Tongue (tissue), 2 donors: ENCODE data around the gene SEMA4C. TPM values are rescaled to one million over a fixed set of nuclear protein-coding genes. Genes with fewer than 3 reads are reported as not detected.
"Not testable (repeated sequence)": the region's sequence is repeated elsewhere in the genome, so short reads cannot be mapped to it uniquely, and the experiment has no call there.

Experiments
- DNase-seq: peaks from one replicate; pipeline ENCODE4 v3.0.0-alpha.2; 2015
- total RNA-seq: library from RNA; depleted of rRNA; stranded (reverse); fragments of >200 nt; gene quantifications from one replicate; pipeline ENCODE4 v1.2.3, GENCODE V29; 2014

The SEMA4C gene
- total RNA-seq, 1 donor from 2014 or later, result 52.2 TPM

DNA sequence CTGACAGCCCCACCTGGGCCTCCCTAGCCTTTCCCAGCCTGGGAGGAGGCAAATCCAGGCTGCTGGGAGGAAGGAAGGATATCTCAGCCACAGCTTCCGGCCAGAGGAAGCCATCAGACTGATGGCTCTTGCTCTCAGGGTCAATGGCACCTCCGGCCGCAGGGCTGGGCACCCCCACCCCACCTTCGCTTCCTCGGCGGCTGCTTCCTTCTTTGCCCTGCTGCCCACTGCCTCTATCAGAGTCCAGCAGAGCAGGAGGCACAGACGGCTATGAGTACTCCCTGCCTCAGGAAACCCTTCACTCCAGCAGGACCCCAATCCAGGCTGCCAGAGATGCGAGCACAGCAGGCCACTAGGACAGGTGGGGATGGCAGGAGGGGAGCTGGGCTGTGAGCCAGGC is 3.3 kb downstream of the SEMA4C start:
- DNase-seq, result no peak

DNA sequence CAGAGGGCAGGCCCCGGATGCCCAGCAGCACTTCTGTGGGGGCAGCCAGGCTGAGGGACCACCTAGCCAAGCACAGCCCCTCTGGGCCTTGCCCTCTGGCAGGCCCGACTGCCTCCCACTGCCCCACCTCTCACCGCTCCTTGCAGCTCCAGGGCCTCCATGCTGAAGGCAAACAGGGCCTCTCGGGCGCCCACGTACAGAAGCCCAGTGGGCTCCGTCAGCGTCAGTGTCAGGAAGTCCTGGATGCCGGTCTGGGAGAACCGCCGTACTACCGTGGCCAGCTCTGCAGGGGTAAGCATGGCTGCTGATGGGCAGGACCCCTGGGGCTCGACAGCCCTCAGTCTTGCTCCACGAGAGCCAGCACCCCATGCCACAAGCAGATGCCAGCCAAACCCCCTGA is 3.7 kb downstream of the SEMA4C start:
- DNase-seq, result no peak

DNA sequence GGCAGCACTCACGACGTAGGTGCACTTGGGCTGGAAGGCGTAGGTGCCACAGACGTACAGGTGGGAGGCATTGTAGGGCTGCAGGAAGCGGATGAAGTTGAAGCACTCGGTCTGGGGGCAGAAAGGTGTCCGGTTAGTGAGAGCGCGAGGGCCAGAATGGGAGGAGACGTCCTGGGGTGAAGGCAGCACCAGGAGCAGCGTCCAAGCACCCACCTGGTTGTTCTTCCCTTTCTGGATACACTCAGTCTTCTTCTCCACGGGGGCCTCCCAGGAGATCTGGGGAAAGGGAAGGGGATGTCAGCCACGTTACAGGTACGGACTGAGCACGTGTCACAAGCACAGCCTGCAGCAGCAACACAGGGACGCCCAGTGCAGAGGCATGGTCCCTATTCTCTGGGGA is 4.2 kb downstream of the SEMA4C start:
- no peak for DNase-seq

DNA sequence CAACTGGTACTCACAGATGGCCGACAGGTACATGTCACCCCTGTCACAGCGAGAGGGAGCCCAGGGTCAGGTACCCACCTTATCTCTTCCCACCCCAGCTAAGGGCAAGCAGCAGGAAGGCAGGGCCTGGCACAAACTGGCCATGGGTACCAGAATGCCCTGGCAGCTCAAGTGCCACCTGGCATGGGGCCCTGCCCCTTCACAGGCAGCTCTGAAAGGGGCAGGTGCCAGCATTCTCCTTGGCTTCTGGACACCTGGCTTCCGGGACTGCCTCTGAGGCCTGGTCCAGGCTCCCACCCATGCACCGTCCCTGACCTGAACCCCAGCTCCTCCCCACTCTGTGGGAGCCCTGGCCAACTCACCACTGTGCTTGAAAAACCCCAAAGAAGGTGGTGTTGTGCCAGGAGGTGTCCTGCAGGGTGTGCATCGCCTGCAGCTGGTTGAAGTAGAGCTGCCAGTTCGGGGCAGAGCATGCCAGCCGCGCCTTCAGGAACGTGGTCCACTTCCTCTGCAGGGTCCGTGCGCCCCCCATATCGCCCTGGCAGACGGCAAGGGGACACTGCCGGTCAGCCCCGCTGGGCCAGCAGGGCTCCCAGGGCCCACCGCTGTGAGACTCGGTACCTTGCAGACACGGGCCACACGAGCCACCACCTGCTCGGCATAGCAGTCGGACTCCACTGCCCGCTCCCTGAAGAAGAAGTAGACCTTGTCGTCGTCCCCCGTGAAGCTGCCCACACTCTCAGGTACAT is 5.4 kb downstream of the SEMA4C start:
- DNase-seq, result no peak

GRCh38 chr2:96863575-96864342 is 6.1 kb downstream of the SEMA4C start:
- no peak for DNase-seq

GRCh38 chr2:96863056-96863455 is 6.8 kb downstream of the SEMA4C start:
- DNase-seq, result not testable (repeated sequence)

- DNase-seq, result no peak
These were observed 8.8 kb downstream of the SEMA4C start for GRCh38 chr2:96861074-96861473.

- no peak for DNase-seq
These were observed 9.5 kb downstream of the SEMA4C start for GRCh38 chr2:96860065-96861029.

GRCh38 chr2:96859681-96860064 is 10.2 kb downstream of the SEMA4C start:
- no peak for DNase-seq

DNA sequence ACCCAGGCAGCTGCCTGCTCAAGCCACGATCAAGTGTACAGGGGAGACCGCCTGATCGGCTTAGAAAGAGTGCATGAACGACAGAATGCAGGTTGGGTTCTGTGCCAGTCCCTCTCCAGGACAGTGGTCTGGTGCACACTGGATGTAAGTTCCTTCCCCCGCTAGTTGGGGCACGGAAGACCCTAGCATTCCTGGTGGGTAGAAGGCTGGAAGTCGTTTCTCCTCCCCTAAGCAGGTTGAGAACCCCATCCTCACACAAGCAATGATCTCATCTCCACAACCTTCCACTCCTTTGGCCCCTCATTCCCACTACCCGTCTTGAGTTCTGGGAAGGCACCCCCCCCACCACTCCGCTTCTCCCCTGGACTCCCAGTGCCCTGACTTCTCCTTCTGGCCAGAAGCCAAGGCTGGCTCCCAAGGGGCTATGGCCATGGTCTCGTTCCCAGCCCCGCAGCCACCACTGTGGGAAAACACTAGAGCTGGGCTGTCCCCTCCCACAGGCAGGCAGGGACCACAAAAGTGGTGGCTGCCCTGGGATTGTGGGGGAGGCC is 10.7 kb downstream of the SEMA4C start:
- DNase-seq, result no peak

GRCh38 chr2:96857667-96858372 is 12.1 kb downstream of the SEMA4C start, which contains the start of gene ANKRD39:
Gene ANKRD39 (minus strand): TSS chr2:96858016. CDS start chr2:96857987, 29 bp downstream.
- peak; percentile 100 for DNase-seq

DNA sequence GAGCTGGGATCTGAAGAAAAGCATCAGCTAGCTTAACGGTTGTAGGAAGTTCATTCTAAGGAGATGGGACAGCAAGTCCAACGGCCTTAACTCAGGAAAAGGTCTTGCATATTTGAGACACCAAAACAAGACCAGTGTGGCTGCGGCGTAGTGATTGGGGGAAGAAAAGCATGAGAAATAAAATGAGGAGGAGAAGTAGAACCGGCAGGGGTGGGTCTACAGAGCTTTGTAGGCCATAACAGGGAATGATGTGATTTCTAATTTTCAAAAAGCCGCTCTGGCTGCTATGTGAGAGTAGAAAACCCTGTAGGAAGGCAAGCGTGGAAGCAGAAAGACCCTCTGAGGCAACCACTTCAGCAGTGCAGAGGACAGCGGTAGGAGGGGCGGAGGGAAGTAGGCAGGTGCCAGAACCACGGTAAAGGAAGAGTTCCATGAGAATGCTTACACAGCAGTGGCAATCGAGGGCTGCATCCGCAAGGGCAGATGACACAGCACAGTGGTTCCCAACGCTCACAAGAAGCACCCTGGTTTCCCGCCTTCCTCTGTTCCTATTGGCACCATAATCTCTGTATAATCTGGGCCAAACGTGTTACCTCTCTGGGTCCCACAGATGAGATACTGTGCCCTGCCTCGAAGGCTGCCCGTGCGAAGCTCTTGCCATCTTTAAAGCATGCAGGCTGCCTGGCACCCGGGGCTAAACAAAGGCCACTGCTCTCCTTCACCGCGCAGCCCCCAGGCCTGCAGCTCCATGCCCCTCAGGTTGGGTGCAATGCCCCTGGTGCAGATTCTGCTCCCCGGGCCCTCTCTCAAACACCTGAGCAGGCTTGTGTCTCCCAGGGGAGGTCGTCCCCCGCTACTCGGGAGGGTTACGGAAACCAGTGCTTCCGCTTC is 12.9 kb downstream of the SEMA4C start:
- DNase-seq, result no peak

DNA sequence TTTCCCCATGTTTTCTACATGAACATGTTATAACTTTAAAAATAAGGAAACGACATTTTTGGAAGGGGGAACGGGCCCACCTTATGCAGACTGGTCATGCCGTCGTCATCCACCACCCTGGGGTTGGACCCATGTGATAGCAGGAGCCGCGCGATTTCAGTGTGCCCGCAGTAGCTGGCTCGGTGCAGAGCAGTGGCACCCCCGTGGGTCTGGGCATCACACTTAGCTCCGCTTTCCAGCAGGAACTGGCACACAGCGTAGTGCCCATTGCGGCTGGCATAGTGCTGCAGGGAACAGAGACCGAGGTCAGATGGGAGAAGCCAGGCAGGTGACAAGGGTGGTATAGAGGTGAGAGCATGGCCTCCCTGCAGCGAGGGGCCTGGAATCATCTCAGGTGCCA is 16.6 kb downstream of the SEMA4C start:
- no peak for DNase-seq

GRCh38 chr2:96852667-96853066 is 17.2 kb downstream of the SEMA4C start:
- DNase-seq, result no peak

DNA sequence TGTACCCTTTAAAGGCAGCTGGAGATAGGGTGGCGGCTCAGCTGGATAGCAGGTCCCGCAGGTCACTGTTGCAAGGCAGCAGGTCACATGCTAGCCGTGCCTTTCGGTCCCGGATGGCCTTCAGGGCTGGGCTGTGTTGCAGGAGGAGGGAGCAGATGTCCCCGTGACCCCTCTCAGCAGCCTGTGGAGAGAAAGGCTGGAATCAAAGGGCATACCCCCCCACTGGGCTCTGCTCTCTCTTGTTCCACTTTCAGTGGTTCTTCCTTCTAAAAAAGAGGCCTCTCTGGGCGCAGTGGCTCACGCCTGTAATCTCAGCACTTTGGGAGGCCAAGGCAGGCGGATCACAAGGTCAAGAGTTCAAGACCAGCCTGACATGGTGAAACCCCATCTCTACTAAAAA is 21.6 kb downstream of the SEMA4C start:
- DNase-seq, result no peak

- DNase-seq, result no peak
These were observed 22.3 kb downstream of the SEMA4C start for GRCh38 chr2:96847586-96847985.

GRCh38 chr2:96846825-96847224 is 23.1 kb downstream of the SEMA4C start:
- no peak for DNase-seq

DNA sequence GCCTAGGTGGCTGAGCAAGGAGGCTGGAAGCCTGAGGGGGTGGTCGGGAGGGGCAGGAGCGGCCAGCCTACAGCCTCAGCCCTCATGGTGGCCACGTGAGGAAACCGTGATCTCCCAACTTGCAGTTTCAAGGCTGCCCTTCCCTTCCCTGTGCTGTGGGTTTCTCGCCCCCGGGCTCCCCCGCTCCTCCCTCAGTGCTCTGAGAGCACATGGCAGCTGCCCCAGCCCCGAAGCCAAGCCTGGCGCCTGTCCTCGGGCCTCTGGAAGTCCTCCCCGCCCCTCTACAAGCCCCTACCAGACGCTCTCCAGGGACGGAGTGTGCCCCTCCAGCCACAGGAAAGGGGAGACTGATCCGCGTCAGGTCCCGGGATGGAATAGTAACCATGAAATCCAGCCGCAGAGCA is 25.5 kb downstream of the SEMA4C start:
- no peak for DNase-seq

DNA sequence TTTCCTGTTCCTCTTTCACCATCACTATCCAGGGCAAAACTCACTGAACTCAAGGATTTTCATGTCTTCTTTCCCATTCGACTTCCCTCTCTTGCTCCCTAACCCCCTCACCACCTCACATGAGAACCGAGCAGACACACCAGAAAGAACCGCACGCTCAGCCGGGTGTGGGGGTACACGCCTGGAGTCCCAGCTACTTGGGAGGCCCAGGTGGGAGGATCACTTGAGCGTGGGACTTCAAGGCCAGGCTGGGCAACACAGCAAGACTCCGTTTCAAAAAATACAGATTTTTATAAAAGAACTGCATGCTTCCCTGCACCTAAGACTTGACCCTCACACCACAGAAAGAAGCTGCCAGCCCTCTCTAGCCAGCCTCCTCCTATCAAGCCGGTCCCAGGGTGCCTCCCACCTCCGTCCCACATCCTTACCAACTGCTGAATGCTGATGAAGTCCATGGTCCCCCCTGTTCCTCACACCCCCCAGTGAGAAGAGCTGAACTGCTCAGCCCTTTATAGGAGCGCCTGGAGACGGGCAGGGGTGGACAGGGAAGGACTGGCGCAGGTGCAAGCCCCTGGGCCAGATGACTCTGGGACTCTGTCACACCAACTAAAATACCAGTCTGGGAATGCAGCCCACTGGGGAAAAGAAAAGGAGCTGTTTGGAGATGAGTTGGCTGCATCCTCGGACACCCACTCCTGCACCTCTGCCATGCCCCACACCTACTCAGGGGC is 26.2 kb downstream of the SEMA4C start, which contains the start of gene ANKRD23:
ANKRD23 (minus strand) TSS at position 484 of the 731 bp plus-strand sequence; CDS start at position 455, 29 bp downstream.
- DNase-seq, result no peak

GRCh38 chr2:96842600-96842999 is 27.3 kb downstream of the SEMA4C start:
- DNase-seq, result no peak
